ENCODE measurements around the gene CASP2. TPM values are rescaled to one million over a fixed set of nuclear protein-coding genes. Genes with fewer than 3 reads are reported as not detected.
"Not testable (repeated sequence)": the region's sequence is repeated elsewhere in the genome, so short reads cannot be mapped to it uniquely, and the experiment has no call there.

Gene CASP2
- polyA plus RNA-seq, 6 donors from 2014 or later: 4.2 to 42.7 (median 23.9) TPM

- H3K27me3 Mint-ChIP-seq: peaks cover 0 to 2% (median 0%) of the 10 kb centered on the region in 3 donors
- no peak for DNase-seq
- ATAC-seq (ENCODE audit: low read depth in 2 of 2): peak in 1 of 2 donors; percentile 17
- H3K27ac Mint-ChIP-seq: peak overlapping the region in 5 of 6 donors; percentile 16 to 68 (median 42)
- H3K36me3 Mint-ChIP-seq: peaks cover 0 to 28% of the 10 kb centered on the region in 2 donors
- H3K9me3 Mint-ChIP-seq: peaks cover 0 to 24% (median 15%) of the 10 kb centered on the region in 7 donors
- peaks cover 46 to 50% (median 49%) of the 10 kb centered on the region in 3 donors for H3K4me1 Mint-ChIP-seq
- H3K4me3 Mint-ChIP-seq: peak overlapping the region in 4 of 8 donors; percentile 54 to 81 (median 78)
Observed at GRCh38 chr7:143252006-143252405, 36.1 kb upstream of the CASP2 start.

- Mint-ChIP-seq H3K27ac (peak overlapping the region; percentile 31 to 97 (median 86)), H3K9me3 (peaks cover 0 to 8% (median 3%) of the 10 kb centered on the region in 7 donors), H3K27me3 (no peaks in the 10 kb centered on the region), H3K4me1 (peaks cover 41 to 47% (median 45%) of the 10 kb centered on the region in 3 donors), H3K36me3 (peaks cover 0 to 16% of the 10 kb centered on the region in 2 donors), H3K4me3 (no peak overlapping the region)
- ATAC-seq (ENCODE audit: low read depth in 2 of 2) (no peak), DNase-seq (no peak)
Observed at GRCh38 chr7:143255564-143255963, 32.6 kb upstream of the CASP2 start.

- ATAC-seq (ENCODE audit: low read depth in 2 of 2): peak; percentile 11 to 21
- DNase-seq: no peak
- Mint-ChIP-seq H3K27me3 (no peaks in the 10 kb centered on the region), H3K36me3 (peaks cover 0 to 16% of the 10 kb centered on the region in 2 donors), H3K4me1 (peaks cover 35 to 39% (median 38%) of the 10 kb centered on the region in 3 donors), H3K4me3 (peak overlapping the region in 4 of 8 donors; percentile 29 to 63 (median 40)), H3K9me3 (peaks cover 0 to 8% (median 2%) of the 10 kb centered on the region in 7 donors), H3K27ac (peak overlapping the region; percentile 78 to 97 (median 94))
Observed at GRCh38 chr7:143256325-143256724, 31.8 kb upstream of the CASP2 start.

GRCh38 chr7:143256932-143257331 is 31.2 kb upstream of the CASP2 start:
- DNase-seq (peak; percentile 55), ATAC-seq (ENCODE audit: low read depth in 2 of 2) (peak; percentile 92 to 93)
- peak overlapping the region; percentile 78 to 97 (median 94) for H3K27ac Mint-ChIP-seq
- peak overlapping the region in 5 of 8 donors; percentile 29 to 66 (median 47) for H3K4me3 Mint-ChIP-seq
- H3K27me3 Mint-ChIP-seq: no peaks in the 10 kb centered on the region
- H3K9me3 Mint-ChIP-seq: peaks cover 0 to 8% (median 0%) of the 10 kb centered on the region in 7 donors
- peaks cover 0 to 16% of the 10 kb centered on the region in 2 donors for H3K36me3 Mint-ChIP-seq
- H3K4me1 Mint-ChIP-seq: peaks cover 31 to 34% (median 33%) of the 10 kb centered on the region in 3 donors

GRCh38 chr7:143257501-143257900 is 30.6 kb upstream of the CASP2 start:
- H3K4me1 Mint-ChIP-seq: peaks cover 26 to 34% (median 29%) of the 10 kb centered on the region in 3 donors
- DNase-seq: no peak
- no peak for ATAC-seq (ENCODE audit: low read depth in 2 of 2)
- peak overlapping the region in 1 of 8 donors; percentile 39 for H3K4me3 Mint-ChIP-seq
- peaks cover 0 to 12% of the 10 kb centered on the region in 2 donors for H3K36me3 Mint-ChIP-seq
- no peaks in the 10 kb centered on the region for H3K27me3 Mint-ChIP-seq
- H3K9me3 Mint-ChIP-seq: peaks cover 0 to 7% (median 0%) of the 10 kb centered on the region in 7 donors
- H3K27ac Mint-ChIP-seq: peak overlapping the region in 4 of 6 donors; percentile 21 to 97 (median 38)

GRCh38 chr7:143258831-143259230 is 29.3 kb upstream of the CASP2 start:
- H3K4me3 Mint-ChIP-seq: peak overlapping the region in 4 of 8 donors; percentile 19 to 73 (median 44)

GRCh38 chr7:143259765-143260164 is 28.4 kb upstream of the CASP2 start:
- H3K27me3 Mint-ChIP-seq: no peaks in the 10 kb centered on the region
- H3K36me3 Mint-ChIP-seq: no peaks in the 10 kb centered on the region
- no peaks in the 10 kb centered on the region for H3K9me3 Mint-ChIP-seq
- DNase-seq (no peak), ATAC-seq (ENCODE audit: low read depth in 2 of 2) (no peak)
- peak overlapping the region in 3 of 8 donors; percentile 16 to 48 (median 32) for H3K4me3 Mint-ChIP-seq
- H3K27ac Mint-ChIP-seq: peak overlapping the region in 2 of 6 donors; percentile 39 to 97
- peaks cover 39 to 48% (median 43%) of the 10 kb centered on the region in 3 donors for H3K4me1 Mint-ChIP-seq

More at GRCh38 chr7:143258831-143259230, 29.3 kb upstream of the CASP2 start:
- Mint-ChIP-seq H3K9me3 (peaks cover 0 to 3% (median 0%) of the 10 kb centered on the region in 7 donors), H3K27me3 (no peaks in the 10 kb centered on the region), H3K36me3 (peaks cover 0 to 6% of the 10 kb centered on the region in 2 donors), H3K4me1 (peaks cover 30 to 39% (median 34%) of the 10 kb centered on the region in 3 donors), H3K27ac (peak overlapping the region in 3 of 6 donors; percentile 53 to 97 (median 95))
- DNase-seq: no peak
- peak in 1 of 2 donors; percentile 8 for ATAC-seq (ENCODE audit: low read depth in 2 of 2)

- no peak for DNase-seq
- Mint-ChIP-seq H3K4me1 (peaks cover 34 to 50% (median 41%) of the 10 kb centered on the region in 3 donors), H3K9me3 (no peaks in the 10 kb centered on the region), H3K4me3 (peak overlapping the region in 7 of 8 donors; percentile 56 to 98 (median 95)), H3K27ac (peak overlapping the region in 5 of 6 donors; percentile 20 to 92 (median 86)), H3K36me3 (no peaks in the 10 kb centered on the region), H3K27me3 (no peaks in the 10 kb centered on the region)
- no peak for ATAC-seq (ENCODE audit: low read depth in 2 of 2)
Observed at GRCh38 chr7:143261901-143262300, 26.2 kb upstream of the CASP2 start.

- Mint-ChIP-seq H3K36me3 (no peaks in the 10 kb centered on the region), H3K9me3 (no peaks in the 10 kb centered on the region), H3K27ac (peak within 1 kb of the TSS; percentile 91 to 98 (median 92)), H3K4me3 (peak within 1 kb of the TSS; percentile 94 to 98 (median 96)), H3K27me3 (no peaks in the 10 kb centered on the region), H3K4me1 (peaks cover 34 to 53% (median 37%) of the 10 kb centered on the region in 3 donors)
- DNase-seq: peak; percentile 67
- peak; percentile 88 to 92 for ATAC-seq (ENCODE audit: low read depth in 2 of 2)
Observed at GRCh38 chr7:143263266-143264195, 24.6 kb upstream of the CASP2 start, which contains the start of gene GSTK1. GSTK1 (plus strand) TSS chr7:143263441; CDS start chr7:143263514, 73 bp downstream.

GRCh38 chr7:143264196-143264568 is 24.0 kb upstream of the CASP2 start:
- not testable (repeated sequence) for H3K36me3 Mint-ChIP-seq; ATAC-seq (ENCODE audit: low read depth in 2 of 2); H3K9me3 Mint-ChIP-seq; H3K27me3 Mint-ChIP-seq; DNase-seq
- H3K4me3 Mint-ChIP-seq: peak overlapping the region; percentile 94 to 98 (median 96)
- peaks cover 30 to 53% (median 33%) of the 10 kb centered on the region in 3 donors for H3K4me1 Mint-ChIP-seq
- H3K27ac Mint-ChIP-seq: peak overlapping the region; percentile 72 to 92 (median 90)

- ATAC-seq (ENCODE audit: low read depth in 2 of 2) (no peak), DNase-seq (no peak)
- Mint-ChIP-seq H3K4me3 (peak overlapping the region in 5 of 8 donors; percentile 7 to 95 (median 13)), H3K9me3 (no peaks in the 10 kb centered on the region), H3K27ac (peak overlapping the region in 3 of 6 donors; percentile 54 to 92 (median 54)), H3K36me3 (peaks cover 0 to 6% of the 10 kb centered on the region in 2 donors), H3K4me1 (peaks cover 27 to 50% (median 39%) of the 10 kb centered on the region in 3 donors), H3K27me3 (no peaks in the 10 kb centered on the region)
Observed at GRCh38 chr7:143265017-143265693, 23.0 kb upstream of the CASP2 start.

GRCh38 chr7:143269251-143269650 is 18.9 kb upstream of the CASP2 start:
- peak overlapping the region in 4 of 6 donors; percentile 57 to 87 (median 64) for H3K27ac Mint-ChIP-seq
- H3K4me1 Mint-ChIP-seq: peaks cover 16 to 30% (median 29%) of the 10 kb centered on the region in 3 donors
- DNase-seq: no peak
- no peaks in the 10 kb centered on the region for H3K27me3 Mint-ChIP-seq
- no peak for ATAC-seq (ENCODE audit: low read depth in 2 of 2)
- H3K36me3 Mint-ChIP-seq: peaks cover 0 to 7% of the 10 kb centered on the region in 2 donors
- no peaks in the 10 kb centered on the region for H3K9me3 Mint-ChIP-seq
- H3K4me3 Mint-ChIP-seq: no peak overlapping the region

Measured in naive B cell (primary cell).